ENCODE data around the gene PLBD1.

Gene PLBD1

DNA sequence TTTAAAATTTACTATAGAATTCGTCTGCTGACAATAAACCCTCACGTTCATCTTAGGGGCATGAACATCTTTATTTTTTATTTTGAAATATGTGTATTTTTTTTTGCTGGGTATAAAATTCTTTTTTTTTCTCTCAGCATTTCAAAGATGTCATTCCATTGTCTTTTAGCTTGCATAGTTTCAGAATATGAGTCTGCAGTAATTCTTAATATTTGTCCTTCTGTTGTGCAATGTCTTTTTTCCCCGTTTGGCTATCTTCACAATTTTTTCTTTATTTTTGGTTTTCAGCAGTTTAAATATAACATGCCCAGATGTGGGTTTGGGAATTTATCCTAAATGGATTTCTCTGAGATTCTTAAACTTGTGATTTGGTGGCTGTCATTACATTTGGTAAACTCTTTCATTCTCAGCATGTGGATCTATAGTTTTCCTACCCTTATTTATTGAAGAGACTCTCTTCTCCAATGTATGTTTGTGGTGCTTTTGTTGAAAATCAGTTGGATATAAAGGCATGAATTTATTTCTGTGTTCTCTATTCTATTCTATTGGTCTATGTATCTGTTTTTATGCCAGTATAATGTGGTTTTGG, 37.8 kb upstream of the PLBD1 start:
- Histone ChIP-seq H3K4me3 (no peak overlapping the region), H3K9me3 (ENCODE audit: low read depth, low read length) (0 out of 2 replicates have a peak, but pooled peaks cover 6% of the 10 kb centered on the region), H3K27ac (no peak overlapping the region), H3K36me3 (ENCODE audit: insufficient read depth, low read length) (no peaks in the 10 kb centered on the region), H3K9ac (ENCODE audit: insufficient read length) (no peak overlapping the region)
- TF ChIP-seq POLR2AphosphoS5 (IDR thresholded peaks at IDR 0.05; ENCODE audit: borderline replicate concordance, low read depth, low read length) (no peak), FOXP2 (optimal IDR thresholded peaks at IDR 0.05; ENCODE audit: control extremely low read depth, extremely low read length, insufficient read depth) (no peak), EZH2 (IDR thresholded peaks at IDR 0.05) (no peak)
- DNase-seq (ENCODE audit: low read depth, low spot score) = no peak

DNA sequence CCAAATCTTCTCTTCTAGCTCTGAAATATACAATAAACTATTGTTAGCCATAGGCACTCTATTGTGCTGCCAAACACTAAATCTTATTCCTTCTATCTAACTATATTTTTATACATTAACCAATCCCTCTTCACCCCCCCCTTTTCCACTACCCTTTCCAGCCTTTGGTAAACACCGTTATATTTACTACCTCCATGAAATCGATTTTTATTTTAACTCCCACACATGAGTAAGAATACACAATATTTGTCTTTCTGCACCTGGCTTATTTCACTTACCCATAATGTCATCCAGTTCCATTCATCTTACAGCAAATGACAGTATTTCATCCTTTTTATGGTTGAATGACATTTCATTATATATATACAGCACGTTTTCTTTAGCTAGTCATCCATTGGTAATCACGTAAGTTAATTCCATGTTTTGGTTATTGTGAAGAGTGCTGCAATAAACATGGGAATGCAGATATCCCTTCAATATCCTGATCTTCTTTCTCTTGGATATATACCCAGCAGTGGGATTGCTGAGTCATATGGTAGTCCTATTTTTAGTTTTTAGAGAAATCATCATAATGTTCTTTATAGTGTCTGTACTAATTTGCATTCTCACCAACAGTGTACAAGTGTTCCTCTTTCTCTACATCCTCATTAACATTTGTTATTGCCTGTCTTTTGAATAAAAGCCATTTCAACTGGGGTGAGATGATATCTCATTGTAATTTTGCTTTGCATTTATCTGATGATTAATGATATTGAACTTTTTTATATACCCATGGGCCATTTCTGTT, 34.2 kb upstream of the PLBD1 start:
- Histone ChIP-seq H3K27ac (no peak overlapping the region), H3K9ac (ENCODE audit: insufficient read length) (no peak overlapping the region), H3K36me3 (ENCODE audit: insufficient read depth, low read length) (no peaks in the 10 kb centered on the region), H3K9me3 (ENCODE audit: low read depth, low read length) (0 out of 2 replicates have a peak, but pooled peaks cover 6% of the 10 kb centered on the region), H3K4me3 (no peak overlapping the region)
- no peak for DNase-seq (ENCODE audit: low read depth, low spot score)
- TF ChIP-seq FOXP2 (optimal IDR thresholded peaks at IDR 0.05; ENCODE audit: control extremely low read depth, extremely low read length, insufficient read depth) = no peak
- no peak for TF ChIP-seq EZH2 (IDR thresholded peaks at IDR 0.05)
- no peak for TF ChIP-seq POLR2AphosphoS5 (IDR thresholded peaks at IDR 0.05; ENCODE audit: borderline replicate concordance, low read depth, low read length)

DNA sequence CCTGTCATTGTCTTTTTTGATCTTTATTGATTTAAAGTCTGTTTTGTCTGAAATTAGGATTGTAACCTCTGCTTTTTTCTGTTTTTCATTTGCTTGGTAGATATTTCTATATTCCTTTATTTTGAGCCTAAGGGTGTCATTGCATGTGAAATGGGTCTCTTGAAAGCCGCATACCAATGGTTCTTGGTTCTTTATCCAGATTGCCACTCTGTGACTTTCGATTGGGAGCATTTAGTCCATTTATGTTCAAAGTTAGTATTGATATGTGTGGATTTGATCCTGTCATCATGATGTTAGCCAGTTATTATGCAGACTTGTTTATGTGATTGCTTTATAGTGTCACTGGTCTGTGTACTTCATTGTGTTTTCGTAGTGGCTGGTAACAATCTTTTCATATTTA, 29.8 kb upstream of the PLBD1 start:
- Histone ChIP-seq H3K4me3 (no peak overlapping the region), H3K9ac (ENCODE audit: insufficient read length) (no peak overlapping the region), H3K36me3 (ENCODE audit: insufficient read depth, low read length) (no peaks in the 10 kb centered on the region), H3K27ac (no peak overlapping the region), H3K9me3 (ENCODE audit: low read depth, low read length) (no peaks in the 10 kb centered on the region)
- TF ChIP-seq POLR2AphosphoS5 (IDR thresholded peaks at IDR 0.05; ENCODE audit: borderline replicate concordance, low read depth, low read length) (no peak), FOXP2 (optimal IDR thresholded peaks at IDR 0.05; ENCODE audit: control extremely low read depth, extremely low read length, insufficient read depth) (no peak), EZH2 (IDR thresholded peaks at IDR 0.05) (no peak)
- no peak for DNase-seq (ENCODE audit: low read depth, low spot score)

DNA sequence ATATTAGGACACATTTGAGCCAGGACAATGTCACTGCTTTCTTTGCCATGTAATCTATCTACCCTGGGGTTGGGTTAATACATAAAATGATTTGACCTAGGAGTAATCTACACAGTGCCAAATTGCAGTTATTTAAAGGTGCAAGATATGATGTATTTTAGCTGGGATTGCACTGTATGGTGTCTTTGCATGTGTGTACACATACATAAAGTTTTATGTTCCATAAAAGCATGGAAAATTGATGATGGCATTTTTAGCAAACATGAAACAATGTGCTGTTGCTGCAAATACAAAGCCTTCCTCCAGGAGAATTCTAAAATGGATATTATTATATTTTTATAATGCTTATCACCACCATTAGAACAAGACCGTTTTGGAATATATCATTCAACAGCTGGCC, 24.0 kb upstream of the PLBD1 start:
- no peak overlapping the region for H3K4me3 ChIP-seq
- no peaks in the 10 kb centered on the region for H3K9me3 ChIP-seq (ENCODE audit: low read depth, low read length)
- TF ChIP-seq POLR2AphosphoS5 (IDR thresholded peaks at IDR 0.05; ENCODE audit: borderline replicate concordance, low read depth, low read length) (no peak), FOXP2 (optimal IDR thresholded peaks at IDR 0.05; ENCODE audit: control extremely low read depth, extremely low read length, insufficient read depth) (no peak)
- no peak for DNase-seq (ENCODE audit: low read depth, low spot score)
- no peak overlapping the region for H3K9ac ChIP-seq (ENCODE audit: insufficient read length)
- no peak overlapping the region for H3K27ac ChIP-seq
- H3K36me3 ChIP-seq (ENCODE audit: insufficient read depth, low read length) = no peaks in the 10 kb centered on the region

DNA sequence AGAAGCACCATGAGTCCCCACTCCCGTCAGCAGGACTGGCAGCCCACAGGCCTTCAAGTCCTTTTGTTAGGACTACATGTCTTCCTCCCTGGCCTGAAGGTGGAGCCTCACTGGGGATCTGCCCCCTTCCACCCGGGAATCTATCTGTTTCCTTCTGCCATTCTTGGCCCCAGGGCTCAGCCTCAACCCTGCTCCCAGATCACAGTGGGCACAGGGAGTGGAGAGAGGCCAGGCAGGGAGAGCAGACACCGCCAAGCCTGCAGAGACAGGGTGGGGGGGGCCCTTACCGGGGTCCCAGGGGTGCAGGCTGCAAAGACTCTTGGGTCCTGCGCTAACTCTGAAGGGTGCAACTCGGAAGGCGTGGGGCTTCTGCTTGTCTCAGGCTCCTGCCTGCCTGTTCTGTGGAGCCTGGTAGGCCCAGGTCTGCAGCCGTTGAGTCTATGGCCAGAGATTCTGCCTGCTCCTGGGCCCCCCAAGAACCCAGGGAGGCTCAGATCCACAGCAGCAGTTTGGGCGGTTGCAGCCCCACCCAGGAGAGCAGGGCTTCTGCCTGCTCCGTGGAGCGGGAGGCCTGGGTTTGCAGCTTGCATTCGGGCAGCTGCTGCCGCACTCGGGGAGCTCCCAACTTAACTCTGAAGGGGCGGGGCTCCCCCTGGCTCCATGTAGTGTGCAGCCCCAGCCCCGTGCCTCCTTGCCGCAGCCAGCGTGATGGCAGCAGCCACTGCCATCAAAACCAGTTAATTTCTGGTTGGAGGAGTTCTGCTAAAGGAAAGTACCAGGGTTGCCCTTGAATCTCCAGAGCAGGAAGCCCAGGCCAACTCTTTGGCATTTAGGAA, 21.7 kb upstream of the PLBD1 start:
- Histone ChIP-seq H3K36me3 (ENCODE audit: insufficient read depth, low read length) (no peaks in the 10 kb centered on the region), H3K9me3 (ENCODE audit: low read depth, low read length) (no peaks in the 10 kb centered on the region), H3K9ac (ENCODE audit: insufficient read length) (no peak overlapping the region), H3K4me3 (no peak overlapping the region), H3K27ac (no peak overlapping the region)
- TF ChIP-seq POLR2AphosphoS5 (IDR thresholded peaks at IDR 0.05; ENCODE audit: borderline replicate concordance, low read depth, low read length) (no peak), FOXP2 (optimal IDR thresholded peaks at IDR 0.05; ENCODE audit: control extremely low read depth, extremely low read length, insufficient read depth) (no peak), EZH2 (IDR thresholded peaks at IDR 0.05) (no peak)
- no peak for DNase-seq (ENCODE audit: low read depth, low spot score)

DNA sequence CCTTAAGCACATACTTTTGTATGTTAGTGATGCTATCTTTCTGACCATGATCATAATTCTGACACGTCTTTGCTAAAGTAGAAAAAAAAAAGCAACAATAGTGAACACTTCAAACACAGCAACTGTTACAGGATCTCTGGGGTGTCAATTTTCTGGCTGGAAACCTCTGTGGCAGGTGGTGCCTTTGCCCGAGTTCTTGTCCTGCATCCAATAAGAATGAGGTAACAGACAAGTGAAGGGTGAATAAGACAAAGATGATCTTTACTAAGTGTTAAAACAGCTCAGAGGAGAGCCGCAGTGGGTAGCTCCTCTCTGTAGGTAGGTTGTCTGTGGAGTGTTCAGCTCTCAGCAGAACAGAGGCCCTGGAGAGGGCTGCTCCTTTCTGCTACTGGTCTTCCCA, 20.9 kb upstream of the PLBD1 start:
- no peak overlapping the region for H3K9ac ChIP-seq (ENCODE audit: insufficient read length)
- no peak overlapping the region for H3K27ac ChIP-seq
- TF ChIP-seq POLR2AphosphoS5 (IDR thresholded peaks at IDR 0.05; ENCODE audit: borderline replicate concordance, low read depth, low read length) (no peak), FOXP2 (optimal IDR thresholded peaks at IDR 0.05; ENCODE audit: control extremely low read depth, extremely low read length, insufficient read depth) (no peak), EZH2 (IDR thresholded peaks at IDR 0.05) (no peak)
- DNase-seq (ENCODE audit: low read depth, low spot score) = no peak
- H3K4me3 ChIP-seq = no peak overlapping the region
- H3K9me3 ChIP-seq (ENCODE audit: low read depth, low read length) = no peaks in the 10 kb centered on the region
- no peaks in the 10 kb centered on the region for H3K36me3 ChIP-seq (ENCODE audit: insufficient read depth, low read length)

DNA sequence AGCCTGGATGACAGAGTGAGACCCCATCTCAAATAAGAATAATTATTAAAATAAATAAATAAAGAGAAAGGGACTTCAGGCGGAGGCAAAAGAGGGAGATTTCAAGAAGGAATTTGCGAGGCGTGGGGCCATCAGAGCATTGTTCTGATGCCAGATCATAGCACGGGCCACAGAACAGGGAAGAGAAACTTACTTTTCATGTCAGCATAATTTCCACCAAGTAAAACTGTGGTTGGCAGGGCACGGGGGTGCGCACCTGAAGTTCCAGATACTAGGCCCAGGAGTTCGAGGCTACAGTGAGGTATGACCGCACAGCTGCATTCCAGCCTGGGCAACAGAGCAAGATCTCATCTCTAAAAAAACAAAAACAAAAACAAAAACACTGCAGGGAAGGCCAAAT, 11.0 kb upstream of the PLBD1 start:
- no peak overlapping the region for H3K4me3 ChIP-seq
- H3K27ac ChIP-seq = no peak overlapping the region
- no peaks in the 10 kb centered on the region for H3K36me3 ChIP-seq (ENCODE audit: insufficient read depth, low read length)
- H3K9ac ChIP-seq (ENCODE audit: insufficient read length) = no peak overlapping the region
- TF ChIP-seq FOXP2 (optimal IDR thresholded peaks at IDR 0.05; ENCODE audit: control extremely low read depth, extremely low read length, insufficient read depth) (no peak), EZH2 (IDR thresholded peaks at IDR 0.05) (no peak), POLR2AphosphoS5 (IDR thresholded peaks at IDR 0.05; ENCODE audit: borderline replicate concordance, low read depth, low read length) (no peak)
- no peaks in the 10 kb centered on the region for H3K9me3 ChIP-seq (ENCODE audit: low read depth, low read length)
- no peak for DNase-seq (ENCODE audit: low read depth, low spot score)

DNA sequence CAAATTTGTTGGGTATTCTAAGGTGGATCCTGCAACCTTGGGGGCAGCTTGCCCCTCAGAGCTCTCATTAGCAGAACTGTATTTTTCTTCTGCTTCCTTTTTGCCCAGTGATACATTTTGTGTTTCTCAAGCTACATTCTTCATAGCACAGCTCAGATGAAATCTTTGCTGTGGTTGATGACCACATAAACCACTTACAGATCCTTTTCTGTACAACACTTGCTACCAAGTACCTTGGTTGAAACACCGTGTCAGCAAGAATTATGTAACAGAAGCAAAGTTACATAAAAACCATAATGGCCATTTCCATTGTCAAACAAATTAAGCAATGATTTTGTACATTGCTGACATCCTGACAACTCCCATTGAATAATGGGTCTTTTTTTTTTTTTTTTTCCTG, 9.7 kb upstream of the PLBD1 start:
- Histone ChIP-seq H3K9ac (ENCODE audit: insufficient read length) (no peak overlapping the region), H3K9me3 (ENCODE audit: low read depth, low read length) (no peaks in the 10 kb centered on the region), H3K36me3 (ENCODE audit: insufficient read depth, low read length) (no peaks in the 10 kb centered on the region), H3K4me3 (no peak overlapping the region), H3K27ac (no peak overlapping the region)
- no peak for DNase-seq (ENCODE audit: low read depth, low spot score)
- TF ChIP-seq EZH2 (IDR thresholded peaks at IDR 0.05) (no peak), POLR2AphosphoS5 (IDR thresholded peaks at IDR 0.05; ENCODE audit: borderline replicate concordance, low read depth, low read length) (no peak), FOXP2 (optimal IDR thresholded peaks at IDR 0.05; ENCODE audit: control extremely low read depth, extremely low read length, insufficient read depth) (no peak)

Measured in SK-N-MC (cell line).